CD14-positive monocyte (primary cell): ENCODE data around the gene ACACA. TPM values are rescaled to one million over a fixed set of nuclear protein-coding genes. Genes with fewer than 3 reads are reported as not detected.

Experiments
- DNase-seq, 3 donors: peaks; one replicate each; pipeline ENCODE4 v3.0.0-alpha.2; 2011 to 2022
- H2AFZ ChIP-seq: 2 replicates; pipeline ENCODE4 v1.6.0; 2012; ENCODE audit warnings: mild to moderate bottlenecking, low read depth, low read length, inconsistent platforms; ENCODE audit not compliant: insufficient read depth, poor library complexity, severe bottlenecking
- H3K27ac ChIP-seq, 2 donors: 1 replicate in 1 of 2; 2 replicates in 1 of 2; pipeline ENCODE4 v1.5.1; 2012 to 2013; ENCODE audit warnings: low read length in 2 of 2, control low read depth in 1 of 2, inconsistent platforms in 1 of 2, low read depth in 1 of 2, mild to moderate bottlenecking in 1 of 2
- H3K27me3 ChIP-seq, 2 donors: one replicate each; pipeline versions ENCODE4 v1.6.0 to v1.6.1; 2011 to 2013; ENCODE audit warnings: low read length in 2 of 2; ENCODE audit not compliant: control insufficient read depth in 2 of 2, insufficient read depth in 2 of 2
- H3K36me3 ChIP-seq, 2 donors: replicated peaks in 1 of 2; 1 replicate in 1 of 2; 2 replicates in 1 of 2; pipeline versions ENCODE4 v1.5.1 to v1.6.1; 2012 to 2013; ENCODE audit warnings: low read length in 2 of 2, control low read depth in 1 of 2, inconsistent platforms in 1 of 2, mild to moderate bottlenecking in 1 of 2; ENCODE audit not compliant: insufficient read depth in 2 of 2, control insufficient read depth in 1 of 2
- H3K4me1 ChIP-seq, 2 donors: 1 replicate in 1 of 2; 2 replicates in 1 of 2; pipeline versions ENCODE4 v1.5.1 to v1.6.1; 2012 to 2013; ENCODE audit warnings: low read length in 2 of 2, control low read depth in 1 of 2, inconsistent platforms in 1 of 2, mild to moderate bottlenecking in 1 of 2, moderate library complexity in 1 of 2; ENCODE audit not compliant: insufficient read depth in 2 of 2, control insufficient read depth in 1 of 2
- H3K4me2 ChIP-seq: replicated peaks from 2 replicates; pipeline ENCODE3; 2012; ENCODE audit warnings: low read length, moderate library complexity, mild to moderate bottlenecking; ENCODE audit not compliant: poor library complexity, severe bottlenecking; ENCODE audit errors: extremely low read depth
- H3K4me3 ChIP-seq, 3 experiments: fragments of 200-600 bp in 1 of 3; sonication (generic) in 1 of 3; replicated peaks in 1 of 3; 1 replicate in 2 of 3; 2 replicates in 1 of 3; pipeline ENCODE4 v1.5.1; 2011 to 2013; ENCODE audit warnings: low read length in 3 of 3, mild to moderate bottlenecking in 3 of 3, control low read depth in 2 of 3, low read depth in 2 of 3, inconsistent platforms in 1 of 3, moderate library complexity in 1 of 3
- H3K79me2 ChIP-seq: 2 replicates; pipeline ENCODE4 v1.6.0; 2012; ENCODE audit warnings: mild to moderate bottlenecking, control low read depth, inconsistent platforms, low read length, moderate library complexity; ENCODE audit not compliant: insufficient read depth
- H3K9ac ChIP-seq: 2 replicates; pipeline ENCODE4 v1.6.0; 2017; ENCODE audit warnings: low read length, mild to moderate bottlenecking; ENCODE audit not compliant: insufficient read depth, poor library complexity, severe bottlenecking
- H3K9me3 ChIP-seq, 2 donors: replicated peaks in 1 of 2; 1 replicate in 1 of 2; 2 replicates in 1 of 2; pipeline versions ENCODE4 v1.5.1 to v1.6.1; 2012 to 2013; ENCODE audit warnings: low read length in 2 of 2, control low read depth in 1 of 2; ENCODE audit not compliant: control insufficient read depth in 1 of 2, insufficient read depth in 1 of 2
- H4K20me1 ChIP-seq: 2 replicates; pipeline ENCODE4 v1.6.0; 2012; ENCODE audit warnings: mild to moderate bottlenecking, low read length, control low read depth, moderate library complexity; ENCODE audit not compliant: insufficient read depth
- H3K27ac Mint-ChIP-seq, 7 donors: one replicate each; pipeline ENCODE4 v1.8.0; 2020; ENCODE audit warnings: mild to moderate bottlenecking in 7 of 7, mixed read lengths in 7 of 7, moderate library complexity in 6 of 7, inconsistent platforms in 2 of 7
- H3K27me3 Mint-ChIP-seq, 3 donors: one replicate each; pipeline ENCODE4 v1.8.0; 2021 to 2022; ENCODE audit warnings: low read depth in 3 of 3, mild to moderate bottlenecking in 3 of 3, mixed read lengths in 3 of 3, moderate library complexity in 3 of 3, inconsistent platforms in 1 of 3
- H3K36me3 Mint-ChIP-seq, 2 donors: one replicate each; pipeline ENCODE4 v1.8.0; 2020; ENCODE audit warnings: mixed read lengths in 2 of 2, inconsistent platforms in 1 of 2, mild to moderate bottlenecking in 1 of 2
- H3K4me1 Mint-ChIP-seq: one replicate; pipeline ENCODE4 v1.8.0; 2020; ENCODE audit warnings: mild to moderate bottlenecking, mixed read lengths
- H3K4me3 Mint-ChIP-seq, 2 donors: one replicate each; pipeline ENCODE4 v1.8.0; 2020; ENCODE audit warnings: mild to moderate bottlenecking in 2 of 2, mixed read lengths in 2 of 2, moderate library complexity in 1 of 2
- H3K9me3 Mint-ChIP-seq, 7 donors: one replicate each; pipeline ENCODE4 v1.8.0; 2020 to 2022; ENCODE audit warnings: mixed read lengths in 7 of 7, mild to moderate bottlenecking in 6 of 7, moderate library complexity in 6 of 7, inconsistent platforms in 2 of 7
- CTCF ChIP-seq: fragments of 200-600 bp; IDR thresholded peaks from one replicate; pipeline ENCODE4 v1.8.0; 2022; ENCODE audit warnings: antibody characterized with exemption, mild to moderate bottlenecking
- WGBS: methylation state at CpG from one replicate; pipeline ENCODE4 v1.1.5; 2013; ENCODE audit warnings: missing lambda C conversion rate; ENCODE audit not compliant: insufficient coverage; 5-methylcytosine and 5-hydroxymethylcytosine counted together
- intact Hi-C, 2 donors: fragments of 100-400 bp; cut with micrococcal nuclease; formaldehyde crosslinking; loops; one replicate each; pipeline versions ENCODE4 v1.15.0 to v1.15.1; 2023
- polyA plus RNA-seq, 3 donors: library from polyadenylated mRNA; depleted of rRNA in 1 of 3; unstranded in 2 of 3; stranded (reverse) in 1 of 3; fragments of 300-500 nt in 2 of 3; fragments of >200 nt in 1 of 3; fragmentation: Illumina TruSeq in 2 of 3; gene quantifications; 1 replicate in 2 of 3; 2 replicates in 1 of 3; pipeline ENCODE4 v1.2.3, GENCODE V29; 2012 to 2021

Gene ACACA
- polyA plus RNA-seq, 3 donors: 3.5 to 4.6 (median 3.8) TPM

DNA sequence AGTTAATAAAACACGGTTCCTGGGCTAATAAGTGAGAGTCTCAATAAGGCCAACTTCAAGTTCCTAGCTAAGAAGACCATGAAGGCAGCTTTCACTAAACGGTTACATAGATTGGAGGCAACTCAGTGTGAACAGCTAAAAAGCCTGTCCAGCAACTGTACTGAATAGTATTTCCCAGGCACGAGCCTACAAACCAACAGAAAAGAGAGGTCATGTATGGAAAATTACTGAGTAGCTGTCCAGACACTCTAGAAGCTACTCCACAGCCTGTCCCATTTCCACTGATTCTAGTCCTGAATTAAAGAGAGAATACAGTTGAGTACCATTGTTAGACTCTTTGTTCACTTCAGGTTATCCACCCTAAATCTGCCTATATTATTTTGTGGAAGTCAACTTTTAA lies 67.3 kb downstream of the ACACA start:
- intact Hi-C loops: no loop called here
- H3K27me3 Mint-ChIP-seq: peaks cover 0 to 1% (median 0%) of the 10 kb centered on the region in 3 donors

DNA sequence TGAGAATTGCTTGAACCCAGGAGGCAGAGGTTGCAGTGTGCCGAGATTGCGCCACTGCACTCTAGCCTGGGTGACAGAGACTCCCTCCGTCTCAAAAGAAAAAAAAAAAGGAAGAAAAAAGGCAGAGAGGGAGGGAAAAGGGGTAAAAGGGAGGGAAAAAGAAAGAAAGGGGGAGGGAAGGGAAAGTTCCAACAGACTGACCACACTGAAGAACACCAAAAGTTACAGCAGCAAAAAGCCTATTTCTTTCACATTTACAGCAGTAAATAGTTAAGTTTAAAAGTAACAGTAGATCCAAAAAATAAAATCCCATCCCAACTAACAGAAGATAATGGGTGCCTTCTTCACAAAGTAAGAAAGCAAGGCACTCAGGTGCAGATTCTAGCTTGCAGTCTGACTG lies 67.8 kb downstream of the ACACA start:
- Histone ChIP-seq H3K27ac (no peak overlapping the region), H2AFZ (no peak overlapping the region), H3K4me1 (no peaks in the 10 kb centered on the region), H3K36me3 (no peaks in the 10 kb centered on the region), H3K27me3 (no peaks in the 10 kb centered on the region), H3K79me2 (no peaks in the 10 kb centered on the region), H3K4me2 (no peak overlapping the region), H3K9me3 (no peaks in the 10 kb centered on the region), H4K20me1 (no peaks in the 10 kb centered on the region), H3K4me3 (no peak overlapping the region), H3K9ac (no peak overlapping the region)
- no CpG with 5 or more reads among the region's 3 CpGs for WGBS
- peak overlapping the region in 1 of 7 donors; percentile 63 for H3K27ac Mint-ChIP-seq
- DNase-seq: no peak
- H3K4me3 Mint-ChIP-seq: no peak overlapping the region
- peaks cover 15 to 25% of the 10 kb centered on the region in 2 donors for H3K36me3 Mint-ChIP-seq
- H3K27me3 Mint-ChIP-seq: peaks cover 0 to 1% (median 0%) of the 10 kb centered on the region in 3 donors
- H3K4me1 Mint-ChIP-seq: peaks cover 7% of the 10 kb centered on the region
- TF ChIP-seq CTCF: no peak
- intact Hi-C loops: no loop called here
- H3K9me3 Mint-ChIP-seq: peaks cover 0 to 2% (median 0%) of the 10 kb centered on the region in 7 donors

More for the DNA sequence above, 67.3 kb downstream of the ACACA start:
- no peaks in the 10 kb centered on the region for H4K20me1 ChIP-seq
- H3K27ac ChIP-seq: no peak overlapping the region
- Mint-ChIP-seq H3K9me3 (peaks cover 0 to 2% (median 0%) of the 10 kb centered on the region in 7 donors), H3K27ac (peak overlapping the region in 1 of 7 donors; percentile 63), H3K36me3 (peaks cover 15 to 25% of the 10 kb centered on the region in 2 donors), H3K4me3 (no peak overlapping the region), H3K4me1 (peaks cover 7% of the 10 kb centered on the region)
- H3K4me2 ChIP-seq: no peak overlapping the region
- no peaks in the 10 kb centered on the region for H3K9me3 ChIP-seq
- no peak overlapping the region for H3K4me3 ChIP-seq
- H3K27me3 ChIP-seq: no peaks in the 10 kb centered on the region
- no peaks in the 10 kb centered on the region for H3K36me3 ChIP-seq
- no peaks in the 10 kb centered on the region for H3K79me2 ChIP-seq
- no peak for DNase-seq
- no peak overlapping the region for H2AFZ ChIP-seq
- TF ChIP-seq CTCF: no peak
- H3K4me1 ChIP-seq: no peaks in the 10 kb centered on the region
- H3K9ac ChIP-seq: no peak overlapping the region
- WGBS: 100% methylated on average over 1 of the region's 3 CpGs
